SK-N-SH (cell line): ENCODE data around the gene ERBB2. TPM values are rescaled to one million over a fixed set of nuclear protein-coding genes. Genes with fewer than 3 reads are reported as not detected.

Experiments used
- CTCF ChIA-PET: fragments of 300-600, 350-600 bp; formaldehyde crosslinking; extraction: SDS; loops from one replicate; lab custom pipeline; 2021; lab: Yijun Ruan, JAX
- POLR2A ChIA-PET: fragments of 350-600 bp; sonication (Branson Sonifier 250); formaldehyde crosslinking; extraction: SDS; loops from one replicate; lab custom pipeline; 2020; ENCODE audit warnings: antibody characterized with exemption, inconsistent platforms; lab: Yijun Ruan, JAX
- DNase-seq: peaks from one replicate; pipeline ENCODE4 v3.0.0; 2012
- H2AFZ ChIP-seq: fragments of 200-600 bp; sonication (generic); 2 replicates; pipeline ENCODE4 v1.8.1; 2016; ENCODE audit warnings: antibody characterized with exemption, mild to moderate bottlenecking, low read depth
- H3F3A ChIP-seq: fragments of 200-600 bp; sonication (generic); replicated peaks from 2 replicates; pipeline ENCODE3; 2016; ENCODE audit warnings: antibody characterized with exemption, mild to moderate bottlenecking; ENCODE audit not compliant: insufficient read depth
- H3K27ac ChIP-seq, 2 experiments: fragments of 200-500 bp in 1 of 2; fragments of 200-600 bp in 1 of 2; sonication (Bioruptor generic) in 1 of 2; sonication (generic), shearing (Covaris generic) in 1 of 2; 2 replicates each; pipeline versions ENCODE4 v1.5.1 to v1.6.1; 2014 to 2016; ENCODE audit warnings: low read depth in 2 of 2, inconsistent platforms in 1 of 2, low read length in 1 of 2, mild to moderate bottlenecking in 1 of 2, mixed read lengths in 1 of 2
- H3K27me3 ChIP-seq: fragments of 200-600 bp; sonication (generic), shearing (Covaris generic); 2 replicates; pipeline ENCODE4 v1.6.1; 2016; ENCODE audit warnings: mixed run types; ENCODE audit not compliant: insufficient read depth
- H3K36me3 ChIP-seq, 2 experiments: fragments of 200-500 bp in 1 of 2; fragments of 200-600 bp in 1 of 2; sonication (Bioruptor generic) in 1 of 2; sonication (generic) in 1 of 2; replicated peaks in 1 of 2; 2 replicates each; pipeline versions ENCODE3 to v1.5.1; 2014 to 2016; ENCODE audit warnings: low read length in 1 of 2, mild to moderate bottlenecking in 1 of 2; ENCODE audit not compliant: insufficient read depth in 2 of 2, control insufficient read depth in 1 of 2
- H3K4me1 ChIP-seq, 2 experiments: fragments of 200-500 bp in 1 of 2; fragments of 200-600 bp in 1 of 2; sonication (Bioruptor generic) in 1 of 2; sonication (generic), shearing (Covaris generic) in 1 of 2; 2 replicates each; pipeline versions ENCODE4 v1.5.1 to v1.6.1; 2014 to 2016; ENCODE audit warnings: low read depth in 1 of 2, low read length in 1 of 2, mixed run types in 1 of 2; ENCODE audit not compliant: insufficient read depth in 2 of 2, control insufficient read depth in 1 of 2
- H3K4me2 ChIP-seq: fragments of 200-600 bp; sonication (generic), shearing (Covaris generic); 2 replicates; pipeline ENCODE4 v1.6.1; 2017; ENCODE audit warnings: mixed run types
- H3K4me3 ChIP-seq, 2 experiments: fragments of 200-500 bp in 1 of 2; fragments of 200-600 bp in 1 of 2; sonication (Bioruptor generic) in 1 of 2; sonication (generic), shearing (Covaris generic) in 1 of 2; 2 replicates each; pipeline versions ENCODE4 v1.5.1 to v1.8.1; 2014 to 2016; ENCODE audit warnings: low read depth in 2 of 2, inconsistent platforms in 1 of 2, low read length in 1 of 2, mild to moderate bottlenecking in 1 of 2, mixed read lengths in 1 of 2, moderate library complexity in 1 of 2
- H3K79me2 ChIP-seq: fragments of 200-600 bp; sonication (generic); 2 replicates; pipeline ENCODE4 v1.8.1; 2017; ENCODE audit warnings: mild to moderate bottlenecking; ENCODE audit not compliant: insufficient read depth
- H3K9ac ChIP-seq: fragments of 200-600 bp; sonication (generic); 2 replicates; pipeline ENCODE4 v1.6.1; 2017; ENCODE audit warnings: mixed run types
- H3K9me2 ChIP-seq: fragments of 200-600 bp; sonication (generic); 2 replicates; pipeline ENCODE4 v1.6.1; 2017; ENCODE audit warnings: mixed run types
- H3K9me3 ChIP-seq: fragments of 200-600 bp; sonication (generic); 2 replicates; pipeline ENCODE4 v1.6.1; 2017; ENCODE audit warnings: mixed run types, mild to moderate bottlenecking, moderate library complexity
- H4K20me1 ChIP-seq: fragments of 200-600 bp; sonication (generic); 2 replicates; pipeline ENCODE4 v1.6.1; 2017; ENCODE audit warnings: mild to moderate bottlenecking, mixed run types; ENCODE audit not compliant: insufficient read depth
- CHD2 ChIP-seq: fragments of 150-350 bp; IDR thresholded peaks from 2 replicates; pipeline ENCODE4 v1.6.1; 2018; ENCODE audit warnings: low read length; ENCODE audit not compliant: partially characterized antibody
- ELF1 ChIP-seq: IDR thresholded peaks from 2 replicates; pipeline ENCODE4 v1.4.0; 2012
- EZH2phosphoT487 ChIP-seq: fragments of 200-600 bp; sonication (generic); IDR thresholded peaks from 2 replicates; pipeline ENCODE4 v1.6.1; 2017; ENCODE audit warnings: low read depth, mixed run types, mild to moderate bottlenecking, antibody characterized with exemption, moderate library complexity, borderline replicate concordance
- FOXJ3 ChIP-seq: sonication (generic); formaldehyde crosslinking; IDR thresholded peaks from 2 replicates; pipeline ENCODE4 v1.5.1; 2020; ENCODE audit warnings: mild to moderate bottlenecking, missing genetic modification reagents
- FOXM1 ChIP-seq: IDR thresholded peaks from 2 replicates; pipeline ENCODE4 v1.4.0; 2012; ENCODE audit warnings: low read depth, mild to moderate bottlenecking
- GABPA ChIP-seq: IDR thresholded peaks from 2 replicates; pipeline ENCODE4 v1.4.0; 2012; ENCODE audit warnings: low read depth, mild to moderate bottlenecking
- JUND ChIP-seq: IDR thresholded peaks from 2 replicates; pipeline ENCODE4 v1.4.0; 2012
- MAX ChIP-seq: IDR thresholded peaks from 2 replicates; pipeline ENCODE4 v1.4.0; 2012; ENCODE audit warnings: low read depth
- MEF2A ChIP-seq: IDR thresholded peaks from 2 replicates; pipeline ENCODE4 v1.4.0; 2012; ENCODE audit warnings: low read depth, borderline replicate concordance
- MXI1 ChIP-seq: IDR thresholded peaks from 2 replicates; pipeline ENCODE4 v1.6.1; 2012; ENCODE audit warnings: mild to moderate bottlenecking, low read depth, low read length, improper control_type of control experiment
- NRF1 ChIP-seq: IDR thresholded peaks from 2 replicates; pipeline ENCODE4 v1.6.1; 2012; ENCODE audit warnings: low read depth, mild to moderate bottlenecking, low read length
- RFX5 ChIP-seq: IDR thresholded peaks from 2 replicates; pipeline ENCODE4 v1.6.1; 2012; ENCODE audit warnings: mild to moderate bottlenecking, improper control_type of control experiment, low read length
- RXRA ChIP-seq: IDR thresholded peaks from 2 replicates; pipeline ENCODE4 v1.4.0; 2012; ENCODE audit warnings: low read depth, mild to moderate bottlenecking, borderline replicate concordance
- TCF12 ChIP-seq: IDR thresholded peaks from 2 replicates; pipeline ENCODE4 v1.4.0; 2012
- TEAD4 ChIP-seq: IDR thresholded peaks from 2 replicates; pipeline ENCODE4 v1.4.0; 2012; ENCODE audit warnings: mild to moderate bottlenecking, borderline replicate concordance; ENCODE audit not compliant: insufficient read depth
- YY1 ChIP-seq: IDR thresholded peaks from 2 replicates; pipeline ENCODE4 v1.4.0; 2012; ENCODE audit warnings: low read depth, mild to moderate bottlenecking
- ZBTB33 ChIP-seq: IDR thresholded peaks from 2 replicates; pipeline ENCODE4 v1.4.0; 2012; ENCODE audit warnings: low read depth, borderline replicate concordance
- WGBS: methylation state at CpG from one replicate; pipeline ENCODE4 v1.1.6; 2017; ENCODE audit warnings: low lambda C conversion rate; 5-methylcytosine and 5-hydroxymethylcytosine counted together
- polyA plus RNA-seq, 3 experiments: library from polyadenylated mRNA; depleted of rRNA; stranded (reverse); fragments of >200 nt; gene quantifications; 2 replicates each; pipeline ENCODE4 v1.2.3, GENCODE V29; 2012
- TF ChIP-seq, protein P1 (sequence below): fragments of 200-600 bp; sonication (generic); IDR thresholded peaks from 2 replicates; pipeline ENCODE4 v1.6.1; 2017; ENCODE audit warnings: antibody characterized with exemption, mild to moderate bottlenecking, moderate library complexity

ERBB2 gene
- polyA plus RNA-seq, 1 of the 3 experiments (the other 2 are of a cell fraction), result 1.9 TPM

- TF ChIP-seq FOXJ3, result no peak
- TF ChIP-seq GABPA, result no peak
- no peak for TF ChIP-seq ELF1
- no peak for TF ChIP-seq CHD2
- no peak for TF ChIP-seq TCF12
- TF ChIP-seq YY1, result no peak
- TF ChIP-seq, protein P1, sequence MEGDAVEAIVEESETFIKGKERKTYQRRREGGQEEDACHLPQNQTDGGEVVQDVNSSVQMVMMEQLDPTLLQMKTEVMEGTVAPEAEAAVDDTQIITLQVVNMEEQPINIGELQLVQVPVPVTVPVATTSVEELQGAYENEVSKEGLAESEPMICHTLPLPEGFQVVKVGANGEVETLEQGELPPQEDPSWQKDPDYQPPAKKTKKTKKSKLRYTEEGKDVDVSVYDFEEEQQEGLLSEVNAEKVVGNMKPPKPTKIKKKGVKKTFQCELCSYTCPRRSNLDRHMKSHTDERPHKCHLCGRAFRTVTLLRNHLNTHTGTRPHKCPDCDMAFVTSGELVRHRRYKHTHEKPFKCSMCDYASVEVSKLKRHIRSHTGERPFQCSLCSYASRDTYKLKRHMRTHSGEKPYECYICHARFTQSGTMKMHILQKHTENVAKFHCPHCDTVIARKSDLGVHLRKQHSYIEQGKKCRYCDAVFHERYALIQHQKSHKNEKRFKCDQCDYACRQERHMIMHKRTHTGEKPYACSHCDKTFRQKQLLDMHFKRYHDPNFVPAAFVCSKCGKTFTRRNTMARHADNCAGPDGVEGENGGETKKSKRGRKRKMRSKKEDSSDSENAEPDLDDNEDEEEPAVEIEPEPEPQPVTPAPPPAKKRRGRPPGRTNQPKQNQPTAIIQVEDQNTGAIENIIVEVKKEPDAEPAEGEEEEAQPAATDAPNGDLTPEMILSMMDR, result no peak
- TF ChIP-seq TEAD4, result no peak
- TF ChIP-seq MAX, result no peak
- no peak for TF ChIP-seq MEF2A
- no peak for TF ChIP-seq ZBTB33
- TF ChIP-seq RFX5, result no peak
- TF ChIP-seq RXRA, result no peak
- no peak for TF ChIP-seq EZH2phosphoT487
- no peak for TF ChIP-seq NRF1
- Histone ChIP-seq H3K27me3 (no peaks in the 10 kb centered on the region), H3F3A (no peaks in the 10 kb centered on the region), H2AFZ (no peak overlapping the region), H3K79me2 (no peaks in the 10 kb centered on the region; the same call in 1 of the 2 replicates), H3K9me3 (no peaks in the 10 kb centered on the region), H3K9ac (no peak overlapping the region), H4K20me1 (no peaks in the 10 kb centered on the region), H3K4me3 (no peak overlapping the region), H3K27ac (no peak overlapping the region), H3K4me2 (no peak overlapping the region), H3K4me1 (peaks cover 0 to 8% of the 10 kb centered on the region in 2 experiments; a peak in 1 of 4 replicates), H3K9me2 (no peaks in the 10 kb centered on the region), H3K36me3 (peaks cover 0 to 4% of the 10 kb centered on the region in 2 experiments)
- POLR2A ChIA-PET, result no interaction called here
- 92% methylated on average over 3 of the region's 3 CpGs for WGBS
- CTCF ChIA-PET, result interaction anchor here (1.1 to 4.6 kb wide), 3 partner anchors 17 to 111 kb away, joined by 3 to 27 read pairs (median 5); no protein-coding TSS in a partner anchor
- DNase-seq, result no peak
Measured at GRCh38 chr17:39732586-39732985, 32.7 kb downstream of the ERBB2 start.

GRCh38 chr17:39735882-39736281, 36.0 kb downstream of the ERBB2 start:
- Histone ChIP-seq H2AFZ (no peak overlapping the region), H3K79me2 (no peaks in the 10 kb centered on the region), H4K20me1 (no peaks in the 10 kb centered on the region), H3K27ac (no peak overlapping the region), H3K4me3 (no peak overlapping the region), H3K27me3 (no peaks in the 10 kb centered on the region), H3K9ac (no peak overlapping the region), H3K36me3 (no peaks in the 10 kb centered on the region), H3K9me2 (no peaks in the 10 kb centered on the region), H3F3A (no peaks in the 10 kb centered on the region), H3K9me3 (no peaks in the 10 kb centered on the region), H3K4me2 (no peak overlapping the region), H3K4me1 (no peaks in the 10 kb centered on the region)
- 47% methylated on average over 2 of the region's 2 CpGs for WGBS
- DNase-seq, result no peak
- TF ChIP-seq MXI1 (no peak), FOXM1 (no peak), JUND (no peak)
- CTCF ChIA-PET, result no interaction called here
- POLR2A ChIA-PET, result no interaction called here
